T-helper 22 cell (primary cell): Measurements from ENCODE around the gene BLVRA.

Experiments used
- DNase-seq: peaks from one replicate; pipeline ENCODE4 v3.0.0-alpha.2; 2020; ENCODE audit warnings: low read depth

Gene BLVRA

DNA sequence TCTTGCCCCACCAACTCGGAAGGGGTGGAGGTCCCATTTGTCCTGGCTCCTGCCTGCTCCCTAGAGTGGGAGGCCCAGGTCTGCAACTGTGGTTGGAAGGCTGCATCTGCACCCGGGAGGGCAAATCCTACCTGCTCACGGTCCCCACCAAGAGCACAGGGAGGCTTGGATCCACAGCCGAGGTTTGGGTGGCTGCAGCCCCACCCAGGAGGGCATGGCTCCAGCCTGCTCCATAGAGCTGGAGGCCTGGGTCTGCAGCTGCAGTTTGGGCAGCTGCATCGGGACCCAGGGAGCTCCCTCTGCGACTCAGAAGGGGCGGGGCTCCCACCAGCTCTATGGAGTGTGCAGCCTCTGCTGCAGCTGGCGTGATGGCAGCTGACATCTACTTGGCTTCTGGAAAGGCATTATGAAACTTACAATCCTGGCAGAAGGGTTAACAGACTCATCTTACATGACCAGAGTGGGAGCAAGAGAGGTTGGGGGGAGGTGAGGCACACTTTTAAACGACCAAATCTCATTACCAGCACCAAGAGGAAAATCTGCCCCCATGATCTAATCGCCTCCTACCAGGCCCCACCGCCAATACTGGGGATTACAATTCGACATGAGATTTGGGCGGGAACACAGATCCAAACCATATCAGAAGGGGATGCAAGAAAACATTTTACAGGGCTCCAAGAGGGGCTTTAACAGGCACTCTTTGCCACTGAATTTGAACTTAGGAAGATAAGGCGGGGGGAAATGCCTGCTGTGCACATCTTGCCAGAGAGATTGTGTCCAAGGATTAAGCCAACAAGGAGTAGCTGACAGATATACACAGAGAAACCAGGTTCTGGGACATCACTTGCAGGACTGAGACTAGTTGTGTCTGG, 8.2 kb upstream of the BLVRA start:
- no peak for DNase-seq

DNA sequence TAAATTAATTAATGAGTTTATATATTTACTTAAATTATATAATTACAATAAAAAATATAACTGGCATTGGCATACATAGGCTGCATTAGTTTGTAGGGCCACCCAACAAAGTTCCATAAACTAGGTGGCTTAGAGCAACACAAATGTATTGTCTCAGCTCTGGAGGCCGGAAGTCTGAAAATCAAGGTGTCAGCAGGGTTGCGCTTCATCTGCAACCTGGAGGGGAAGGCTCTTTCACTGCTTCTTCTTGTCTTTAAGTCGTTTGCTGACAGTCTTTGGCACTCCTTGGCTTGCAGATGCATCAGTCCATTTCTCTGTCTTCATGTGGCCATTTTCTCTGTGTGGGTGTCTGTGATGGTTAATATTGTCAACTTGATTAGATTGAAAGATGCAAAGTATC, 6.1 kb upstream of the BLVRA start:
- no peak for DNase-seq

DNA sequence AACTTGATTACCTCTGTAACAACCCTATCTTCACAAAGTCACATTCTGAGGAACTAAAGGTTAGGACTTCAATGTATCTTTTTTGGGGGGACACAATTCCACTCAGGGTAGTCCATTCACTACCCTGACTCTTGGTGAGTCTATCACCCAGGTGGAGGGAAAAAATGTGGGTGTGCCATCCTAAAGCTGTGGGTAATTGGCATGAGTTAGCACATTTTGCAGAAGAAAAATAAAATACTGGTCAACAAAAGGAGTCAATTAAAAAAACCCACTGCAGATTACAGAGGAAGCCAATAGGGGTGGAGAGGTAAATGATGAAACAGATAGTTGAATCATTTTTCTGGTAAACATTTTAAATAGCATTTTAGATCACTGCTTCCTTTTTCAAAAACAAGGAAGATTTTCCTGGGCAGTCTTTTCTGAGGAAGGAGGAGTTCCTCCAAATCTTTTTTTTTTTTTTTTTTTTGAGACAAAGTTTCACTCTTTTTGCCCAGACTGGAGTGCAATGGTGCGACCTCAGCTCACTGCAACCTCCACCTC, 5.1 kb upstream of the BLVRA start:
- no peak for DNase-seq

DNA sequence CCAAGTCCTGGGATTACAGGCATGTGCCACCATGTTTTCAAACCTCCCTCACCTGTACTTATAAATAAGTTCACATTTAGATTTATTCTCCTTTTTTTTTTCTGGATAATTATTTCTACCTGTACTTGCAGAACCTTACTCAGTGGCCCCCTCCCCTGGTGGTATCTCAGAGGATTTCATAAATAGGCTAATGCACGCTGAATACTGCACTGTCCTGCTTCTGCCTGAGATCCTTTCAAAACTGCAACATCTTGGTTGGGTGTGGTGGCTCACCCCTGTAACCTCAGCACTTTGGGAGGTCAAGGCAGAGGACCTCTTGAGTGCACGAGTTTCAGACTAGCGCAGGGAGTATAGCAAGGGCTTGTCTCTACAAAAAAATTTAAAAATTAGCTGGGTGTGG, 4.6 kb upstream of the BLVRA start:
- no peak for DNase-seq

DNA sequence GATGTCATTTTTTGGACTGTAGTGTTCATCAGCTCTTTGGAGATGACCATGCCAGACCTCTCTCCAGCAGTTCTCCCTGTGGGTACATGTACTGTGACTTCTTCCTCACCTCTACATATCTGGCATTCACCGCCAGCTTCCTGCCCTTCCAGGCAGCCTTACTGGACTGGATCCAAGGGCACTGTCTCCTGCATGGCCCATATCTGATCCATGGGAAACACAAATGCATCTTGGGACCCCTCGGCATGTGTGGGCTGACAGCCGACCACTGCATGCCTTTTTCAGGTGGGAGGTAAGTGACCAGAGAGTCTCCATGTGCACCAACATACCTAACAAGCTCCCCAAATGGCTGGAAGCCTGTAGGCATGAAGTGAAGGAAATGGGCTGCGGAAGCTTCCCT, 3.9 kb upstream of the BLVRA start:
- DNase-seq, result no peak

DNA sequence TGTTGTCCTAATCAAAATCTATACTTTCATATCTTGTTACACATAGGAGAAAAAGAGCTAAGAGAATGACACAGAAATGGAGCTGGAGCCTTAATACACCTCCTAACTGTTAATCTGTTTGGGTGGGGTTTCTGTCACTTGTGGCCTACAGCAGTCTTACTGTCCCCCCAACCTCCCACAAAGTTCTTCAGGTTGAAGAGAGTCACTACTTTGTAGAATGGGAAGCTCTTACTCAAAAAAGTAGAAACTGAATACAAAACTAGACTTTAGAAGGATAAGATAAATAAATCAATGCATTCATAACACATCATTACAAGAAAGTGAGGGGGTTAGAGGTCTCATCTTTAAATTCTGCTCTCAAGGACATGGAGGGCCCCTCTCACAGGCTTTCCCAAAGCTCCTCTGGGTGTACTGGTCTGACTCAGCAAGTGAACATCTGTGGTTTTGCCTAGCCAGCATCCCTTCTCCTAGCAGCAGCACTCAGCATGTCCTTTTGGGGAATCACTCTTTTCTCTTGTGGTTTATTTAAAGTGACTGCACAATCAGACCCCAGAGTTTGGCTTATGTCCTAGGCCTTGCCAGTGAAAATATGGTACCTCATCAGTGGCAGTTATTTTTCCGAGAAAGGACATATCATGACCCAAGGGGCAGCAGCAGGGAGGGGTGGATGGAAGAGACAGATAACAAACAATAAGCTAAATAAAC, 2.0 kb upstream of the BLVRA start:
- DNase-seq, result no peak

DNA sequence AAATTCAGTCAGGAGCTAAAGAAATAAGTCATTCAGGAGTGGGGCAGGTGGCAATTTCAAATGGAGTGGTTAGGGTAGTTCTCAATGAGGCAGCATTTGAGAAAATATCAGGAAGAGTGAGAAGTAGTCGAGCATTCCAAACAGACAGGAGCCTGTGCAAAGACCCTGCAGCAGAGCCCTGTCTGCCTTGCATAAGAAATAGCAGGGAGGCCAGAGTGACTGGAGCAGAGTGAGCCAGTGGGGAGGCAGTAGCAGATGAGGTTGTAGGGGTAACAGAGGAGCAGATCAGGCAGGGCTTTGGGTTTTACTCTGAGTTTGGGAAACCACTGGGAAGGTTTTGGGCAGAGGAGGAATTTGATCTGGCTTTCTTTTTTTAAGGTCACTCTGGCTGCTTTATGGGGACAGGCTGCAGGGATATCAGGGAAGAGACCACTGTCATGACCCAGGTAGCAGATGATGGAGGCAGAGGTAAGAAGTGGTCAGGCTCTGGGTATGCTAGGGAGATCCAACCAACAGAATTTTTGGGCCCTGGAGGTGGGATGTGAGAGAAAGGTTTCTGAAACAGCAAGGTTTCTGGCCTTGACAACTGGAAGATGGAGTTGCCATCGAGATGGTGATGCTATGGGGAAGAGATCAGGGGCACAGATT, 1.3 kb upstream of the BLVRA start:
- no peak for DNase-seq

DNA sequence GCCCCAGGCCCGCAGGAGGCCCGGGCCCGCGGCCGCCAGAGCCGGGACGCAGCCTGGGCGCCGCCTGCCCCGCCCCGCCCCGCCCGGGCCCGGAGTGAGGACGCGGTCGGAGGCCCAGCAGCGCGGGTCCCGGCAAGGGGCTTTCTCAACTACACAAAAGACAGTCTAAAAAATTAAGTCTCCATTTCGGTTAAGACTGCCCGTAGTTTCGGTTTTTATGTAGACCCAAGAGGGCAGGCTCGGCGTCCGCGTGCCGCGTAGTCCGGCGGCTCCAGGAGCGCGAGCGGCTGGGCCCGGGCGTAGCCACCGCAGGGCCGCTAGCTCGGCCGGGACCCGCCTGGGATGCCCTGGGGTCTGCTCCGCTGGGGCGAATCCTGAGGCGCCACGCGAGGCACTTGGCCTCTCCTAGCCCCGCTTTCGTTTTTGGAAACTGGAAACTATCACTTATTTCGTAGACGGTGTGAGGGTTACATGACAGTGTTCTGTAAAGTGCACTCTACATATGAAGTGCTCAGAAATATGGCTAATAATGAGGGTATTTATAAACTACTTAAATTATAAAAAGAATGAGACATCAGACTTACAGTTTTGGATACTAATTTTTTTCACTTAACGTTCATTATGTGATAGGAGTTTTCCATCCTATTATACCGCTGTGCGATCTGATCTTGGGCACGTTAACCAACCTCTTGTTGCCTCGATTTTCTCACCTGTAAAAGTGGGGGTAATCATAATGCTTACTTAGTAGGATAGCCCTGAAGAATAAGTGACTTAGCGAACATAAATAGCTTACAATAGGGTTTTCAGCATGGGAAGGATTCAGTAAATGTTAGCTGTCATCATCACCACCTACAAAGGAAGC, 573 bp downstream of the BLVRA start:
- peak; percentile 16 for DNase-seq

DNA sequence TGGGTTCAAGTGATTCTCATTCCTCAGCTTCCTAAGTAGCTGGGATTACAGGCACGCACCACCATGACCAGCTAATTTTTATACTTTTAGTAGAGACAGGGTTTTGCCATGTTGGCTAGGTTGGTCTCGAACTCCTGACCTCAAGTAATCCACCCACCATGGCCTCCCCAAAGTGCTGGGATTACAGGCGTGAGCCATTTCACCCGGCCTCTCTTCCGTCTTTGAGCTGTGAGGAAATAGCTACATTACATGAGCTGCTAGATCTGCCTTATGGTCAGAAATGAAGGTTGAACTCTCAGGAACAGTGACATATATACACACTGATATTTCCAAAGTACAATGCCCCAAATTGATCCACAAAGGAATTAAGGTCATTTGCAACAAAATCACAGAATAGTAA, 2.4 kb downstream of the BLVRA start:
- no peak for DNase-seq

DNA sequence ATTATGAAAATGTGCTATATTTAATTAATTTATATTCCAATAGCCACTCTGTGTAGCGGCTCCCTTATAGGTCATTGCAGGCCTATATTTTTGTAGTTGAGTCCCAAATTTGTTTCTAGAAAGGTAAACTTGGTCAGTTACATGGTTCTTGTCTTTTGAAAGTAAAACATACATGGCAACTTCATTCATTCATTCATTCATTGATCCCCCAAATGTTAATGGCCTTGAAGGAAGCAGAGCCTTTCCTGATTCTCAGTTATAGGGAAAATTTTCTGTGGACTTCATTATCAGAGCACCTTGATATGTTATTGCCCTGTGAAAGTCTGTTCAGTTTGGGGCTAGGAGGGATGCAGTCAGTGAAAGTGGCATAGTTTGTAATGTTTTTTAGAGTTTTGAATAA, 2.9 kb downstream of the BLVRA start:
- DNase-seq, result no peak

DNA sequence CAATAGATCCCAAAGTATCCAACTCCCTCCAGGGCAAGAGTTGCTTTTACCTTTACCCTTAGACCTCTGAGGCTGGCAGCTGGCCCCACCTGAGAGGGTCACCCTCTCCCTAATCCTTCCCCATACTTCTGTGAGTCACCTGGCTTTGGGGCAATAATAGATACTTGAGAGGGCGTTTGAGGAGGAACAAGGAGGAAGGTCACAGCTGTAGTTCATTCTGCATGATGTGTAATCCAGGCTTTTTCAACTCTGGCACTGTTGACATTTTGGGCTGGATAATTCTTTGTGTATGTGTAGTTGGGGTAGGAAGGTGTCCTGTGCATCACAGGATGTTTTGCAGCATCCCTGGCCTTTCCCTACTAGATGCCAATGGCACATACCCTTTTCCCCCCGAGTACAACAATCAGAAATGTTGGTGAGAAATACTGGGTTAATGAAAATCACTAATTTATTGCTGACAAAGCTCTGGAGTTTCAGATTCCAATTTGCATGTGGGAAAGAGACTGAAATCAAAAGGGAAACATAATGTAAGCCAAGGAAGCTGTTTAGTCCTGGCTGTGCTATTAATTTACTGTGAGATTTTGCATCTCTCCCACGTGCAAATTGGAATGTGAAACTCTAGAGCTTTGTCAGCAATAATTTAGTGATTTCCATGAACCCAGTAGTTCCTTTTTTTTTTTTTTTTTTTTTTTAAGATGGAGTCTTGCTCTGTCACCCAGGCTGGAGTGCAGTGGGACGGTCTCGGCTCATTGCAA, 3.6 kb downstream of the BLVRA start:
- DNase-seq, result no peak

DNA sequence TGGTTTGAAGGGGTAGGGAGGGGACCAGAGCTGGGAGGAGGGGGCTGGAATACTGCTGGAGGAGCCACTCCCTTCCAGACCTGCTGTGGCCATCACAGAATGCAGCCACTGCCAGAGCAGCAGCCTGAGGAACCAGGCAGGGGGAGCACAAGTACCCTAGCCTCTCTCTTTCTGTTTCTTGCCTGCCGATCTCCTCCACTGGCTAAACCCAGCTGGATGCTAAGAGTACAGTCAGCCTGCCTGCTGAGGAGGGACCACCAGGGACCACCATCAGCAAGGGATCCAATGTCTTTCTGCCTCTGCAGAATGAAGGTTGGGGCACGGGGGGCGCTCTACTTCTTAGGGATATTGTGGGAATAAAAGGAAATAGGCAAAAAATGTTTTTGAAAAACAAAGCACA, 4.7 kb downstream of the BLVRA start:
- DNase-seq, result no peak

DNA sequence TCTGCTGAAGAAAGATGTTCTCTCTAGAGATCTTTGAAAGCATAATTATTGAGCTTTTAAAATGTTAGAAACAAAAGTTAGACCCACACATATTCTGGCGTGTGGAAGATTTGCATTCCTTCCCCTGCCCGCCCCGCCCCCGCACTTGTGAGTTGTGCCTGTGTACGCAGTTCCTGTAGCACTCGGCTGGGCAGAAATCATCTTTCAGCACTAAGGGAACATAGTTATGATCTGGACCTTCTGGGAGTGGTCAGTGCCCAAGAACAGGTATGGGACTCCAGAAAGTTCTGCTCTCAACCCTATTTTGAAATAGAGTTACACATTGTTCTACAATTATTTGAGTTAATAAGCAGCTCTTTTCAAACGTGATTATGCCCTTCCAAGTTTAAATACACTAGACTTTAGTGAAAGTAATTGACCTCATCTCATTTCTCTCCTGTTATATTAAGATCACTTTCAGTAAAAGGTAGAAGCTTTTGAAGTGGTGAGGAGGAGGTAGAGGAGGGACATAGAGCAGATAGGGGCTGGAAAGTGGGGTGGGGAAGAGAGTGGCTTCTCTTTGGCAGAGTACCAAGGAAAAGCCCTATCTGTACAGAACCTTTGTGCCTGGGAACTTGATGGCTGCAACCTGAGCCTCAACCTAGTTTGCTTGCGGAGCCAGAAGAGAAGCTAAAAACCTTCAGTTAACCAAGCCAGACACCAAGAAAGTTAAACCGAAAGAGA, 5.7 kb downstream of the BLVRA start:
- DNase-seq, result no peak

DNA sequence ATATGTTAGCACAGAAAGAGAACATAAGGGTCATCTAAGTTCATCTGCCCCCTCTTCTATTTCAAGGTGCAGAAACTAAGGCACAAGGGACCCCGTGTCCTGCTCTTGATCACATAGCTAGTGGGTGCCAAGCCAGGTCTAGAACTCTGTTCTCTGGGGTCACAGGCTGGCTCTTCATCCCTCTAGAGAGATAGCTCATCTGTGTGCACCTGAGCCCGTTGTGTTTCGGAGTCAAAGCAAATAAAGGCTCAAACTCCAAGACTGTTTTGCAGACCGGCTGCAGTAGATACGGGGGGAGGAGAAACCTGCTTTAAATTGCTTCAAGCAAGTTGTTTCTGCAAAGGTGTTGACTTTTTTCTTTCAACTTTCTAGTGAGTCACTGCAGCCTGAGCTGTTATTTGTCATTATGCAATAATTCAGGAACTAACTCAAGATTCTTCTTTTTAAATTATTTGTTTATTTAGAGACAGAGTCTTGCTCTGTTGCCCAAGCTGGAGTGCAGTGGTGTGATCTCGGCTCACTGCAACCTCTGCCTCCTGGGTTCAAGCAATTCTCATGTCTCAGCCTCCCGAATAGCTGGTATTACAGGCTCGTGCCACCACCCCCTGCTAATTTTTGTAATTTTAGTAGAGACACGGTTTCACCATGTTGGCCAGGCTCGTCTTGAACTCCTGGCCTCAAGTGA, 6.5 kb downstream of the BLVRA start:
- DNase-seq, result no peak

DNA sequence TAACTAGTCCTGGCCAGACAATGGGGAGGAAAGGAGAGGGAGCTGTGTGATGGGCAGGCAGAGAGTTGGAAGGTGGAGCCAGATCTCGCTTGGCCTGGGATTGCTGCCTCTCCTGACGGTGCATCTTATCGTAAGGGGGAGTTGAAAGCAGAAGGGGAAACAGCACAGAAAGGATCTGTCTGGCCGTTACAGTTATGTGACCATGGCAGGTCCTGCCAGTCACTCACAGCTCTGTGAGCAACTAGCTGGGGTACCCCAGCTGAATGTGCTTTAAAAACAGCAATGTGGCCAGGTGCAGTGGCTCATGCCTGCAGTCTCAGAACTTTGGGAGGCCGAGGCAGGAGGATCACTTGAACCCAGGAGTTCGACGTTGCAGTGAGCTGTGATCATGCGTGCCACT, 8.1 kb downstream of the BLVRA start:
- no peak for DNase-seq

DNA sequence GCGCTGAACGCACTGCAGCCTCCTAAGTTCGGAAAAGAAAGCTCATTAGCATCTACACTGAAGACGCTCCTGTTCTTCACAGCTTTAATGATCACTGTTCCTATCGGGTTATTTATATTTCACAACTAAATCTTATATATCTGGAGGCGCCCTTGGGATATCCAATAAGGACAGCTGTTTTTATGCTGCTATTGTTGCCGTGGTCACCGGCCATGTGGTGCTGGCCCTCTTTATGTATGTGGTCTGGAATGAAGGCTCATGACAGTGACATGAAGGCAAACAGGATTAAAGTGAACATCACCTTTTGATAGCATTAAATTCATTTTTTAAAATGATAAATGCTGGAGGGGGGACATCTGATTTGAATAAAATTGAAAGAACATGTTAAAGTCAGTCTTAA, 8.8 kb downstream of the BLVRA start:
- DNase-seq, result no peak

DNA sequence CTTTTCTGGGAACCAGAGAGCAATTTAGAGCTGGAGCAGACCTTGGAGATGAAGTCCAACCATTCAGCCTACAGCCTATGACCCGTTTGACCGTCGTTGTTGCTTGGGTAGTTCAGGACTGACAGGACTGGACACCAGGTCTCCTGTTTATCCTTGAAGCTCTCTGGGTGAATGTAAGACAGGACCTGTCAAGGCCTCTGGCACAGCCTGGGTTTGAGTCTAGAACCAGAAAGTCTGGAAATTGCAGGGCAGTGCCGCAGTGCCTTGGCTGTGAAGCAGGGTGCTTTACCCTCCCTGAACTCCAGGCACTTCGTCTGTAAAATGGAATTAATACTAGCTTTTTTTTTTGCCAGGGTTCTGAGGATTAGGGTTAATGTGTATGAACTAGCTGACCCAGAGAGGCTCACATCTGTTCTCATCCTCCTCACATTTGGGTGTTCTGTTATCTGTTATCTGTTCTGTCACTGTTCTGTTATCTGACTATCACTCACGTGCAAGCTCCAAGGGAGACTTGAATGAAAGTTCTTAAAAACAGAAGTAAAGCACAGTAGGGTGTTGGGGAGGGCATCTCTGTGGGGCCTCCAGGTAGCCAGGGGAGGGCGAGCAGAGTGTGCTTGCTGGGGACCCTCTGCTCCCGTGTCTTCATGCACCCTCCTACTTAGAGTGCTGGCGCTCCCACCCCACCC, 9.9 kb downstream of the BLVRA start:
- DNase-seq, result no peak

DNA sequence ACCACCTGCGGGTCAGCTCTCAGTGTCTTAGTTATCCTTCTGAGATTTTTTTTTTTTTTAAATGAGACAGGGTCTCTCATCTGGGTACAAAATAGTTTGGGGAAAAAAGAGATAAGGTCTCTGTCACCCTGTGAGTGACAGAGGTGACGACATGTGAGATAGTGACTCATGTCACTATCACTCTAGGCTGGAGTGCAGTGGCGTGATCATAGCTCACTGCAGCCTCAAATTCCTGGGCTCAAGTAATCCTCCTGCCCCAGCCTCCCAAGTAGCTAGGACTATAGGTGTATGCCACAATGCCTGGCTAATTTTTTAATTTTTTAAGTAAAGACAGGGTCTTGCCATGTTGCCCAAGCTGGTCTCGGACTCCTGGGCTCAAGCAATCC, 10.4 kb downstream of the BLVRA start:
- DNase-seq, result no peak

DNA sequence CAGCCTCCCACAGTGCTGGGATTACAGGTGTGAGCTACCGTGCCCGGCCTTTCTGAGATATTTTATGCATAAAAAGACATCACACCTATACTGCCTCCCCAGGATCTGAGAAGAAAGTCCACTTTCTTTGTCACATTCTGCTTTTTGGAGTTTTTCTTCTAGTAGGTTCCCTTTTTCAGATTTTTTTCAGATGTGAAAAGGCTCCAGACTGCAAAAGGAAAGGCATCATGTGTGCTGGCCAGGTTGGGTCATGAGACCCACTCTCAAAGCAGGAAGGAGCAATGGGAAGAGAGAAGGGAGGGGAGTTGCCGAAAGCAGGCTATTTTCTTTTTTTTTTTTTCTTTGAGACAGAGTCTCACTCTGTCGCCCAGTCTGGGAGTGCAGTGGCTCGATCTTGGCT, 10.8 kb downstream of the BLVRA start:
- no peak for DNase-seq
